ENCODE data around the gene TRAPPC2L.

DNA sequence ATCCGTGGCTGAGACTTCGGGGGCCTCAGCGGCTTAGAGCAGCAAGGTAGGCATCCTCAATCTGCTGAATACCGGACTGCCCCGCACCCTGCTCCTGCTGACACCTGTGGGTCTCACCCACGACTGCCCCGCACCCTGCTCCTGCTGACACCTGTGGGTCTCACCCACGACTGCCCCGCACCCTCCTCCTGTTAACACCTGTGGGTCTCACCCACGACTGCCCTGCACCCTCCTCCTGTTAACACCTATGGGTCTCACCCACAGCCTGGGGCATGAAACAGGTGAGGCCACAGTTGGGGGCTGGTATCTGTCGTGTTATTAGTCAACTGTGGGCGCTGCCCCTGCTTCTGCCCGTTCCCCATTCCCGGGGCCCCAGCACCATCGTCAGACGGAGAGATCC, 45.8 kb downstream of the TRAPPC2L start:
- no peak for TF ChIP-seq EZH2 (IDR thresholded peaks at IDR 0.05; ENCODE audit: borderline replicate concordance, insufficient read depth, low read depth, low read length, poor library complexity, severe bottlenecking)
- TF ChIP-seq, protein P1, sequence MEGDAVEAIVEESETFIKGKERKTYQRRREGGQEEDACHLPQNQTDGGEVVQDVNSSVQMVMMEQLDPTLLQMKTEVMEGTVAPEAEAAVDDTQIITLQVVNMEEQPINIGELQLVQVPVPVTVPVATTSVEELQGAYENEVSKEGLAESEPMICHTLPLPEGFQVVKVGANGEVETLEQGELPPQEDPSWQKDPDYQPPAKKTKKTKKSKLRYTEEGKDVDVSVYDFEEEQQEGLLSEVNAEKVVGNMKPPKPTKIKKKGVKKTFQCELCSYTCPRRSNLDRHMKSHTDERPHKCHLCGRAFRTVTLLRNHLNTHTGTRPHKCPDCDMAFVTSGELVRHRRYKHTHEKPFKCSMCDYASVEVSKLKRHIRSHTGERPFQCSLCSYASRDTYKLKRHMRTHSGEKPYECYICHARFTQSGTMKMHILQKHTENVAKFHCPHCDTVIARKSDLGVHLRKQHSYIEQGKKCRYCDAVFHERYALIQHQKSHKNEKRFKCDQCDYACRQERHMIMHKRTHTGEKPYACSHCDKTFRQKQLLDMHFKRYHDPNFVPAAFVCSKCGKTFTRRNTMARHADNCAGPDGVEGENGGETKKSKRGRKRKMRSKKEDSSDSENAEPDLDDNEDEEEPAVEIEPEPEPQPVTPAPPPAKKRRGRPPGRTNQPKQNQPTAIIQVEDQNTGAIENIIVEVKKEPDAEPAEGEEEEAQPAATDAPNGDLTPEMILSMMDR (IDR thresholded peaks at IDR 0.05): no peak
